Mesendoderm (in vitro differentiated cells): ENCODE results near the gene RGS13.

Experiments
- DNase-seq: peaks from one replicate; pipeline ENCODE4 v3.0.0; 2013
- H2AK5ac ChIP-seq: 2 replicates; pipeline ENCODE4 v1.6.1; 2013; ENCODE audit warnings: low read length, inconsistent platforms
- H2BK120ac ChIP-seq: 2 replicates; pipeline ENCODE4 v1.6.1; 2013; ENCODE audit warnings: low read depth, mild to moderate bottlenecking, low read length, moderate library complexity, mixed read lengths
- H2BK15ac ChIP-seq: replicated peaks from 2 replicates; pipeline ENCODE4 v1.6.1; 2013; ENCODE audit warnings: low read depth, mild to moderate bottlenecking, moderate library complexity
- H2BK5ac ChIP-seq: 2 replicates; pipeline ENCODE4 v1.6.1; 2013; ENCODE audit warnings: low read length, inconsistent platforms
- H3K18ac ChIP-seq: 2 replicates; pipeline ENCODE4 v1.6.1; 2013; ENCODE audit warnings: mild to moderate bottlenecking, low read length, mixed read lengths
- H3K23ac ChIP-seq: one replicate; pipeline ENCODE4 v1.6.1; 2013; ENCODE audit warnings: low read length
- H3K27ac ChIP-seq: 2 replicates; pipeline ENCODE4 v1.5.1; 2013; ENCODE audit warnings: low read depth, mild to moderate bottlenecking, inconsistent platforms, low read length, moderate library complexity
- H3K27me3 ChIP-seq: 2 replicates; pipeline ENCODE4 v1.6.1; 2013; ENCODE audit warnings: low read length, control low read depth, mild to moderate bottlenecking, inconsistent platforms; ENCODE audit not compliant: insufficient read depth, poor library complexity
- H3K36me3 ChIP-seq: 2 replicates; pipeline ENCODE4 v1.6.1; 2013; ENCODE audit warnings: low read length, inconsistent platforms; ENCODE audit not compliant: control insufficient read depth, insufficient read depth
- H3K4ac ChIP-seq: one replicate; pipeline ENCODE4 v1.6.1; 2013; ENCODE audit warnings: low read depth, mild to moderate bottlenecking, low read length, moderate library complexity
- H3K4me1 ChIP-seq: 2 replicates; pipeline ENCODE4 v1.6.1; 2013; ENCODE audit warnings: low read depth, low read length, inconsistent platforms; ENCODE audit not compliant: control insufficient read depth
- H3K4me2 ChIP-seq: 2 replicates; pipeline ENCODE4 v1.6.1; 2013; ENCODE audit warnings: low read length
- H3K4me3 ChIP-seq: 2 replicates; pipeline ENCODE4 v1.5.1; 2013; ENCODE audit warnings: mild to moderate bottlenecking, low read length
- H3K56ac ChIP-seq: one replicate; pipeline ENCODE4 v1.6.1; 2013; ENCODE audit warnings: low read length
- H3K79me1 ChIP-seq: 2 replicates; pipeline ENCODE4 v1.6.1; 2013; ENCODE audit warnings: low read length, inconsistent platforms
- H3K79me2 ChIP-seq: 2 replicates; pipeline ENCODE4 v1.6.1; 2013; ENCODE audit warnings: mild to moderate bottlenecking, low read length; ENCODE audit not compliant: control insufficient read depth, insufficient read depth
- H3K9ac ChIP-seq: 2 replicates; pipeline ENCODE4 v1.6.1; 2013; ENCODE audit warnings: low read length, inconsistent platforms
- H4K5ac ChIP-seq: one replicate; pipeline ENCODE4 v1.6.1; 2013; ENCODE audit warnings: low read length
- H4K8ac ChIP-seq: one replicate; pipeline ENCODE4 v1.6.1; 2013; ENCODE audit warnings: low read depth, mild to moderate bottlenecking, control low read depth, low read length, moderate library complexity
- WGBS: extraction: QIAGEN DNeasy Blood & Tissue Kit; methylation state at CpG from one replicate; pipeline ENCODE4 v1.1.7; 2013; ENCODE audit warnings: low lambda C conversion rate, missing lambda C conversion rate; ENCODE audit not compliant: insufficient coverage; ENCODE audit errors: extremely low coverage; 5-methylcytosine and 5-hydroxymethylcytosine counted together

Gene RGS13

GRCh38 chr1:192691041-192691440 is 55.1 kb downstream of the RGS13 start:
- Histone ChIP-seq H3K56ac (no peak overlapping the region), H3K79me2 (no peaks in the 10 kb centered on the region), H3K79me1 (no peaks in the 10 kb centered on the region), H2BK5ac (no peak overlapping the region), H3K4me1 (no peaks in the 10 kb centered on the region), H3K18ac (no peak overlapping the region), H3K4me3 (no peak overlapping the region), H4K8ac (no peak overlapping the region), H3K9ac (no peak overlapping the region), H4K5ac (no peak overlapping the region), H2AK5ac (no peak overlapping the region), H3K4ac (no peak overlapping the region), H2BK15ac (no peak overlapping the region), H3K4me2 (no peak overlapping the region), H2BK120ac (no peak overlapping the region), H3K27me3 (no peaks in the 10 kb centered on the region), H3K36me3 (no peaks in the 10 kb centered on the region), H3K27ac (no peak overlapping the region), H3K23ac (no peak overlapping the region)
- WGBS: no CpG with 5 or more reads among the region's 1 CpG
- peak; percentile 11 for DNase-seq

GRCh38 chr1:192696082-192696481 is 60.1 kb downstream of the RGS13 start:
- no peak for DNase-seq
- no peak overlapping the region for H3K56ac ChIP-seq
- H3K27ac ChIP-seq: no peak overlapping the region
- no peaks in the 10 kb centered on the region for H3K4me1 ChIP-seq
- H2BK5ac ChIP-seq: no peak overlapping the region
- WGBS: no CpG with 5 or more reads among the region's 2 CpGs
- no peak overlapping the region for H3K9ac ChIP-seq
- no peak overlapping the region for H2AK5ac ChIP-seq
- H4K5ac ChIP-seq: no peak overlapping the region
- no peak overlapping the region for H2BK15ac ChIP-seq
- H3K23ac ChIP-seq: no peak overlapping the region
- no peaks in the 10 kb centered on the region for H3K79me1 ChIP-seq
- H3K27me3 ChIP-seq: no peaks in the 10 kb centered on the region
- no peak overlapping the region for H2BK120ac ChIP-seq
- H3K79me2 ChIP-seq: no peaks in the 10 kb centered on the region
- H3K4me2 ChIP-seq: no peak overlapping the region
- H3K4ac ChIP-seq: no peak overlapping the region
- H3K4me3 ChIP-seq: no peak overlapping the region
- H3K36me3 ChIP-seq: no peaks in the 10 kb centered on the region
- H4K8ac ChIP-seq: no peak overlapping the region
- no peak overlapping the region for H3K18ac ChIP-seq

- Histone ChIP-seq H3K18ac (no peak overlapping the region), H3K79me2 (no peaks in the 10 kb centered on the region), H3K4ac (no peak overlapping the region), H4K5ac (no peak overlapping the region), H2BK120ac (no peak overlapping the region), H3K9ac (no peak overlapping the region), H2BK5ac (no peak overlapping the region), H3K56ac (no peak overlapping the region), H3K36me3 (no peaks in the 10 kb centered on the region), H2BK15ac (no peak overlapping the region), H3K4me3 (no peak overlapping the region), H3K23ac (no peak overlapping the region), H2AK5ac (no peak overlapping the region), H3K79me1 (no peaks in the 10 kb centered on the region), H3K27ac (no peak overlapping the region), H3K4me2 (no peak overlapping the region), H3K27me3 (no peaks in the 10 kb centered on the region), H4K8ac (no peak overlapping the region), H3K4me1 (no peaks in the 10 kb centered on the region)
- WGBS: no CpG with 5 or more reads among the region's 2 CpGs
- DNase-seq: no peak
These were observed 61.8 kb downstream of the RGS13 start for GRCh38 chr1:192697771-192698170.

- H2BK5ac ChIP-seq: no peak overlapping the region
- no peak overlapping the region for H3K23ac ChIP-seq
- DNase-seq: no peak
- no peak overlapping the region for H3K9ac ChIP-seq
- no peak overlapping the region for H3K4me2 ChIP-seq
- no peak overlapping the region for H4K5ac ChIP-seq
- no peaks in the 10 kb centered on the region for H3K36me3 ChIP-seq
- H3K56ac ChIP-seq: no peak overlapping the region
- no peak overlapping the region for H3K4ac ChIP-seq
- no peaks in the 10 kb centered on the region for H3K27me3 ChIP-seq
- no peak overlapping the region for H3K27ac ChIP-seq
- WGBS: no CpG with 5 or more reads among the region's 11 CpGs
- no peak overlapping the region for H3K4me3 ChIP-seq
- H2BK15ac ChIP-seq: no peak overlapping the region
- H3K79me2 ChIP-seq: no peaks in the 10 kb centered on the region
- H4K8ac ChIP-seq: no peak overlapping the region
- H3K4me1 ChIP-seq: no peaks in the 10 kb centered on the region
- H2BK120ac ChIP-seq: no peak overlapping the region
- no peak overlapping the region for H3K18ac ChIP-seq
- no peaks in the 10 kb centered on the region for H3K79me1 ChIP-seq
- no peak overlapping the region for H2AK5ac ChIP-seq
These were observed 62.8 kb downstream of the RGS13 start for GRCh38 chr1:192698731-192699130.

- H3K79me1 ChIP-seq: no peaks in the 10 kb centered on the region
- H4K8ac ChIP-seq: no peak overlapping the region
- no peaks in the 10 kb centered on the region for H3K27me3 ChIP-seq
- H3K36me3 ChIP-seq: no peaks in the 10 kb centered on the region
- H2BK5ac ChIP-seq: no peak overlapping the region
- H3K4me2 ChIP-seq: no peak overlapping the region
- no peak overlapping the region for H4K5ac ChIP-seq
- no peaks in the 10 kb centered on the region for H3K79me2 ChIP-seq
- no peak overlapping the region for H2BK120ac ChIP-seq
- H3K27ac ChIP-seq: no peak overlapping the region
- no peak overlapping the region for H3K56ac ChIP-seq
- no peak overlapping the region for H3K23ac ChIP-seq
- H3K18ac ChIP-seq: no peak overlapping the region
- no peak overlapping the region for H3K4ac ChIP-seq
- H3K9ac ChIP-seq: no peak overlapping the region
- no peak overlapping the region for H3K4me3 ChIP-seq
- no peak overlapping the region for H2BK15ac ChIP-seq
- no peak overlapping the region for H2AK5ac ChIP-seq
- DNase-seq: peak; percentile 34
- no peaks in the 10 kb centered on the region for H3K4me1 ChIP-seq
These were observed 64.9 kb downstream of the RGS13 start for GRCh38 chr1:192700834-192701271.

GRCh38 chr1:192702212-192702902 is 66.4 kb downstream of the RGS13 start:
- Histone ChIP-seq H3K4me2 (no peak overlapping the region), H3K27ac (no peak overlapping the region), H3K79me1 (no peaks in the 10 kb centered on the region), H3K18ac (no peak overlapping the region), H3K79me2 (no peaks in the 10 kb centered on the region), H4K8ac (no peak overlapping the region), H3K4me1 (no peaks in the 10 kb centered on the region), H3K9ac (no peak overlapping the region), H3K27me3 (no peaks in the 10 kb centered on the region), H3K36me3 (no peaks in the 10 kb centered on the region), H3K4me3 (no peak overlapping the region), H2BK15ac (no peak overlapping the region), H4K5ac (no peak overlapping the region), H3K4ac (no peak overlapping the region), H2AK5ac (no peak overlapping the region), H2BK5ac (no peak overlapping the region), H3K23ac (no peak overlapping the region), H2BK120ac (no peak overlapping the region), H3K56ac (no peak overlapping the region)
- no CpG with 5 or more reads among the region's 4 CpGs for WGBS
- DNase-seq: peak; percentile 42
